Neural cell (in vitro differentiated cells): ENCODE measurements around the gene NFKBIZ. TPM values are rescaled to one million over a fixed set of nuclear protein-coding genes. Genes with fewer than 3 reads are reported as not detected.

Experiments
- H2AFZ ChIP-seq: fragments of 200-600, 300-800 bp; sonication (generic), shearing (Covaris generic); 2 replicates; pipeline ENCODE4 v1.6.0; 2014; ENCODE audit warnings: low read depth, mild to moderate bottlenecking, antibody characterized with exemption, low read length, moderate library complexity
- H3F3A ChIP-seq: fragments of 200-600 bp; shearing (Covaris generic); 2 replicates; pipeline ENCODE4 v1.6.1; 2016; ENCODE audit warnings: mild to moderate bottlenecking, moderate library complexity, mixed read lengths, antibody characterized with exemption, low read length; ENCODE audit not compliant: insufficient read depth, poor library complexity, severe bottlenecking
- H3K27ac ChIP-seq: fragments of 200-600, 300-800 bp; sonication (generic), shearing (Covaris generic); 2 replicates; pipeline ENCODE4 v1.5.1; 2014; ENCODE audit warnings: mild to moderate bottlenecking, low read length, moderate library complexity
- H3K27me3 ChIP-seq: fragments of 300-800, 200-600 bp; sonication (generic), shearing (Covaris generic); 2 replicates; pipeline ENCODE4 v1.6.0; 2014; ENCODE audit warnings: mild to moderate bottlenecking, low read depth, low read length, moderate library complexity; ENCODE audit not compliant: insufficient read depth
- H3K36me3 ChIP-seq: fragments of 300-800, 200-600 bp; sonication (generic), shearing (Covaris generic); 2 replicates; pipeline ENCODE4 v1.5.1; 2014; ENCODE audit warnings: mild to moderate bottlenecking, antibody characterized with exemption, low read length, moderate library complexity; ENCODE audit not compliant: insufficient read depth
- H3K4me2 ChIP-seq: fragments of 300-800, 200-600 bp; sonication (generic), shearing (Covaris generic); 2 replicates; pipeline ENCODE4 v1.6.0; 2014; ENCODE audit warnings: mild to moderate bottlenecking, low read length
- H3K4me3 ChIP-seq: fragments of 300-800, 200-600 bp; sonication (generic), shearing (Covaris generic); 2 replicates; pipeline ENCODE4 v1.5.1; 2014; ENCODE audit warnings: mild to moderate bottlenecking, low read length, moderate library complexity
- H3K79me2 ChIP-seq: fragments of 200-600 bp; shearing (Covaris generic); replicated peaks from 2 replicates; pipeline ENCODE4 v1.6.0; 2014; ENCODE audit warnings: mild to moderate bottlenecking, low read length, moderate library complexity; ENCODE audit not compliant: insufficient read depth
- H3K9ac ChIP-seq: fragments of 300-800, 200-600 bp; sonication (generic), shearing (Covaris generic); 2 replicates; pipeline ENCODE4 v1.6.1; 2016; ENCODE audit warnings: mild to moderate bottlenecking, low read length, mixed read lengths
- H3K9me2 ChIP-seq: fragments of 200-600 bp; shearing (Covaris generic); 2 replicates; pipeline ENCODE4 v1.6.1; 2016; ENCODE audit warnings: mild to moderate bottlenecking, low read length, mixed read lengths; ENCODE audit not compliant: insufficient read depth
- H3K9me3 ChIP-seq: fragments of 200-600, 300-800 bp; sonication (generic), shearing (Covaris generic); 2 replicates; pipeline ENCODE4 v1.6.1; 2016; ENCODE audit warnings: mild to moderate bottlenecking, mixed run types, low read length, moderate library complexity, mixed read lengths
- H4K20me1 ChIP-seq: fragments of 200-600 bp; shearing (Covaris generic); 2 replicates; pipeline ENCODE4 v1.6.1; 2016; ENCODE audit warnings: mild to moderate bottlenecking, mixed run types; ENCODE audit not compliant: insufficient read depth
- EP300 ChIP-seq: fragments of 450-650 bp; conservative IDR thresholded peaks from 2 replicates; pipeline ENCODE4 v1.6.1; 2014; ENCODE audit warnings: antibody characterized with exemption, mild to moderate bottlenecking, moderate library complexity; ENCODE audit not compliant: poor library complexity, severe bottlenecking
- EZH2 ChIP-seq: fragments of 200-600, 300-800 bp; shearing (Covaris generic), sonication (generic); IDR thresholded peaks from 2 replicates; pipeline ENCODE4 v1.6.1; 2014; ENCODE audit warnings: antibody characterized with exemption, low read length, borderline replicate concordance, mild to moderate bottlenecking; ENCODE audit not compliant: insufficient read depth, poor library complexity, severe bottlenecking
- MXI1 ChIP-seq: fragments of 450-650 bp; conservative IDR thresholded peaks from 2 replicates; pipeline ENCODE4 v1.6.1; 2014; ENCODE audit warnings: antibody characterized with exemption, mild to moderate bottlenecking; ENCODE audit not compliant: poor library complexity, severe bottlenecking
- POLR2AphosphoS5 ChIP-seq: IDR thresholded peaks from 2 replicates; pipeline ENCODE4 v1.6.1; 2012
- RAD21 ChIP-seq: fragments of 450-650 bp; conservative IDR thresholded peaks from 2 replicates; pipeline ENCODE4 v1.6.1; 2014; ENCODE audit warnings: antibody characterized with exemption, mild to moderate bottlenecking, moderate library complexity
- REST ChIP-seq: IDR thresholded peaks from 2 replicates; pipeline ENCODE4 v1.6.1; 2012; ENCODE audit warnings: borderline replicate concordance
- SMC3 ChIP-seq: fragments of 450-650 bp; conservative IDR thresholded peaks from 2 replicates; pipeline ENCODE4 v1.6.1; 2014; ENCODE audit warnings: antibody characterized with exemption, mild to moderate bottlenecking, moderate library complexity; ENCODE audit not compliant: poor library complexity
- TAF1 ChIP-seq: IDR thresholded peaks from 2 replicates; pipeline ENCODE4 v1.6.1; 2012; ENCODE audit warnings: low read depth
- polyA plus RNA-seq: library from polyadenylated mRNA; depleted of rRNA; stranded (reverse); fragments of >200 nt; gene quantifications from 2 replicates; pipeline ENCODE4 v1.2.3, GENCODE V29; 2014
- TF ChIP-seq, protein P1 (sequence below): fragments of 450-650 bp; IDR thresholded peaks from 2 replicates; pipeline ENCODE4 v1.5.1; 2014; ENCODE audit warnings: antibody characterized with exemption, mild to moderate bottlenecking, moderate library complexity; ENCODE audit not compliant: poor library complexity, severe bottlenecking

NFKBIZ gene
- polyA plus RNA-seq, 1 donor from 2014 or later = 0.84 TPM

DNA sequence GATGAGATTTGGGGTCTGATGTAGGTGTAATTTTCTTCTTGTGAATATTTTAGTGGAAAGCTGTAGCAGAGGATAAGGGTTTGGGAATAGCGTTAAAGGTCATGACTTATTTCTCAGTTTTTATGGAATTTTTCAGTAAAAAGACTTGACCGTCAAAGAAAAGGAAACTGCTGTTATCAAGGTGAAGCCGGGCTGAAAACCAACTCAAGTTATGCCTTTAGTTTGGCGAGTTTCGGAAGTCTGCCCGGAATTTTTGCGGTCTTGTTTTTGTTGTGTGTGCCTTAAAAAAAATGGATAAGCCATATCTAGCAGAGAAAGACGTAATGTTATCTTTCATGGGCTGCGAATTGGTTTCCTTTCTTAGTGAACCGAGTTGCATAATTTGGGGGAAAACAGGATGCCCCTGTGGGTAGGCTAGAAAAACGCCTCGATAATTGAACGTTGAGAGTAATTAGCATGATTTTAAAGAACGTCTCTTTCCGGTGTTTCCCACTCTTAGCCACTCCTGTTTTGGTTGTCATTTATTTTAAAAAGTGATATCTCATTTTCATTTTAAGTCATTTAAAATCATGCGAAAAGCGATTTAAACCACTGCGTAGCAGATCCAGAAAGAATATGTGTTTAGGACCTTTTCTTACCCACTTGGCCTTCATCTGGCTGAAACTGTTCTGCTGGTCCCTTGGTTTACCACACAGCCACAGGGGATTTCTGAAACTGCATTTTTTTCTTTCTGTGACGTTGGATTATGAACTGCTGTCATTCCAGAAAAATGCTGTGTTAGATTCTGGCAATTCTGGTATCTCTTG, 1.1 kb downstream of the NFKBIZ start:
- H3K27ac ChIP-seq = no peak overlapping the region

GRCh38 chr3:101851072-101851770, 1.9 kb downstream of the NFKBIZ start:
- no peak overlapping the region for H3K9ac ChIP-seq
- no peak overlapping the region for H3K4me3 ChIP-seq
- no peaks in the 10 kb centered on the region for H3K9me2 ChIP-seq
- H3K79me2 ChIP-seq = no peaks in the 10 kb centered on the region
- H3K27ac ChIP-seq = no peak overlapping the region
- no peaks in the 10 kb centered on the region for H4K20me1 ChIP-seq
- no peaks in the 10 kb centered on the region for H3K9me3 ChIP-seq
- no peak overlapping the region for H2AFZ ChIP-seq
- peaks cover 41% of the 10 kb centered on the region for H3K27me3 ChIP-seq
- no peaks in the 10 kb centered on the region for H3F3A ChIP-seq
- no peak overlapping the region for H3K4me2 ChIP-seq
- TF ChIP-seq MXI1 (no peak), POLR2AphosphoS5 (no peak)
- TF ChIP-seq, protein P1, sequence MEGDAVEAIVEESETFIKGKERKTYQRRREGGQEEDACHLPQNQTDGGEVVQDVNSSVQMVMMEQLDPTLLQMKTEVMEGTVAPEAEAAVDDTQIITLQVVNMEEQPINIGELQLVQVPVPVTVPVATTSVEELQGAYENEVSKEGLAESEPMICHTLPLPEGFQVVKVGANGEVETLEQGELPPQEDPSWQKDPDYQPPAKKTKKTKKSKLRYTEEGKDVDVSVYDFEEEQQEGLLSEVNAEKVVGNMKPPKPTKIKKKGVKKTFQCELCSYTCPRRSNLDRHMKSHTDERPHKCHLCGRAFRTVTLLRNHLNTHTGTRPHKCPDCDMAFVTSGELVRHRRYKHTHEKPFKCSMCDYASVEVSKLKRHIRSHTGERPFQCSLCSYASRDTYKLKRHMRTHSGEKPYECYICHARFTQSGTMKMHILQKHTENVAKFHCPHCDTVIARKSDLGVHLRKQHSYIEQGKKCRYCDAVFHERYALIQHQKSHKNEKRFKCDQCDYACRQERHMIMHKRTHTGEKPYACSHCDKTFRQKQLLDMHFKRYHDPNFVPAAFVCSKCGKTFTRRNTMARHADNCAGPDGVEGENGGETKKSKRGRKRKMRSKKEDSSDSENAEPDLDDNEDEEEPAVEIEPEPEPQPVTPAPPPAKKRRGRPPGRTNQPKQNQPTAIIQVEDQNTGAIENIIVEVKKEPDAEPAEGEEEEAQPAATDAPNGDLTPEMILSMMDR = no peak
- peaks cover 3% of the 10 kb centered on the region for H3K36me3 ChIP-seq

More for the DNA sequence above, 1.1 kb downstream of the NFKBIZ start:
- Histone ChIP-seq H3K9me3 (no peaks in the 10 kb centered on the region), H3K9ac (peak overlapping the region; percentile 43), H3F3A (no peaks in the 10 kb centered on the region), H4K20me1 (no peaks in the 10 kb centered on the region), H3K36me3 (peaks cover 3% of the 10 kb centered on the region), H3K79me2 (no peaks in the 10 kb centered on the region), H3K4me3 (peak overlapping the region; percentile 74), H3K4me2 (peak overlapping the region; percentile 38), H3K27me3 (peaks cover 41% of the 10 kb centered on the region), H2AFZ (no peak overlapping the region), H3K9me2 (no peaks in the 10 kb centered on the region)
- TF ChIP-seq, protein P1 = no peak
- TF ChIP-seq POLR2AphosphoS5 (no peak), EP300 (no peak), MXI1 (no peak), EZH2 (no peak), TAF1 (no peak), REST (no peak), RAD21 (no peak), SMC3 (no peak)
